ENCODE measurements around the gene MED9. TPM values are rescaled to one million over a fixed set of nuclear protein-coding genes. Genes with fewer than 3 reads are reported as not detected.

Gene MED9
- total and polyA plus RNA-seq, 2 of the 4 experiments (the other 2 are of a cell fraction), result 6.1 to 10.1 TPM

DNA sequence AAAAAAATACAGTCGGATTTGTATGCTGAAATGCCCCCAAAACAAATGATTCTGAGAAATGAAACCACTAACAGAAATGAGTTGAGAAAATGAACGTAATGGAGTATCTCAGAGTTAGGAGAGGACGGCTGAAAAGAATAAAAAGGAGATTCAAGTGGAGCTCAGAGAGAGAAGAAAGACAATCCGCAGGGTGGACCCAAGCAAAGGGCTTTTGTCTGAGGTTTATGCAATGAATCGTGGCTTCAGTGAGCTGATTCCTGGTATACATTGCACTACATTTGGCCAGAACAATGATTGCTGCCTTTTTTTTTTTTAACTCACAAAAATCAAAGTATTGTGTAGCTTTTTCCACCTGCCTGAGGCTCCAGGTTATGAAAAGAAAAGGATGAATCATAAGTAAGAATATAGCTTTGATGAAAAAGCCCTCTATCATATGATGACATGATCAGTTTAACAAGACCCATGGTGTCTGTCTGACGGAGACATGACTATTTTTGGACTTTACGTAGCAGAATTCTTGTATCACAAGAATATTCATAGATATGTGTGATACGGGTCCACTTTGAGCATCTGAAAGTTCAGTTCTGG lies 4.4 kb upstream of the MED9 start:
- Histone ChIP-seq H3K4ac (ENCODE audit: low read depth, low read length) (no peak overlapping the region), H3K14ac (replicated peaks; ENCODE audit: low read depth, low read length) (no peak overlapping the region), H2BK120ac (ENCODE audit: low read depth, low read length) (no peak overlapping the region), H3K56ac (ENCODE audit: extremely low read depth, insufficient read depth, low read length) (no peak overlapping the region), H3K27ac (ENCODE audit: insufficient read depth, low read length) (no peak overlapping the region), H3K4me3 (ENCODE audit: insufficient read depth, low read depth, low read length) (no peak overlapping the region), H3K23ac (ENCODE audit: low read depth, low read length) (no peak overlapping the region), H2BK20ac (ENCODE audit: low read depth, low read length) (no peak overlapping the region), H3K18ac (ENCODE audit: low read depth, low read length) (no peak overlapping the region), H2BK5ac (ENCODE audit: low read depth, low read length, poor library complexity, severe bottlenecking) (no peak overlapping the region), H3K27me3 (ENCODE audit: control insufficient read depth, insufficient read depth, low read length) (peaks cover 44% of the 10 kb centered on the region), H3K9ac (ENCODE audit: low read depth, low read length) (no peak overlapping the region), H4K5ac (ENCODE audit: low read depth, low read length) (no peak overlapping the region), H2AFZ (replicated peaks; ENCODE audit: low read length, poor library complexity) (no peak overlapping the region), H2AK5ac (ENCODE audit: low read depth, low read length) (no peak overlapping the region), H2BK15ac (ENCODE audit: low read depth, low read length) (no peak overlapping the region), H3K79me1 (ENCODE audit: low read depth in 1 of 2, low read length in 2 of 2) (peaks cover 6 to 7% of the 10 kb centered on the region in 2 experiments; a peak in 3 of 4 replicates), H3K9me1 (ENCODE audit: insufficient read depth, low read length) (no peaks in the 10 kb centered on the region), H3K36me3 (ENCODE audit: control insufficient read depth, insufficient read depth, low read length) (no peaks in the 10 kb centered on the region), H2AK9ac (replicated peaks; ENCODE audit: low read depth, low read length, poor library complexity) (no peak overlapping the region), H3K9me3 (ENCODE audit: control insufficient read depth, insufficient read depth, low read length) (no peaks in the 10 kb centered on the region), H4K20me1 (ENCODE audit: insufficient read depth, low read length) (no peaks in the 10 kb centered on the region), H4K91ac (ENCODE audit: insufficient read depth, low read depth, low read length) (no peak overlapping the region), H3K4me1 (ENCODE audit: control insufficient read depth, insufficient read depth, low read length) (peaks cover 3% of the 10 kb centered on the region), H3K4me2 (ENCODE audit: low read depth, low read length) (no peak overlapping the region), H4K8ac (ENCODE audit: low read depth in 2 of 2, low read length in 2 of 2) (no peak overlapping the region)
- ChIA-PET POLR2A (ENCODE audit: unreplicated experiment) (no interaction called here), CTCF (interaction anchor here (0.7 kb wide), 1 partner anchor 17 kb away, joined by 3 read pairs; no protein-coding TSS in a partner anchor)
- TF ChIP-seq FOS (IDR thresholded peaks at IDR 0.05; ENCODE audit: low read depth, low read length) (no peak), MXI1 (IDR thresholded peaks at IDR 0.05; ENCODE audit: borderline replicate concordance, low read depth, low read length) (no peak), RFX5 (IDR thresholded peaks at IDR 0.05; ENCODE audit: low read depth, low read length) (no peak), SMC3 (IDR thresholded peaks at IDR 0.05; ENCODE audit: low read depth, low read length) (no peak), CHD1 (IDR thresholded peaks at IDR 0.05; ENCODE audit: low read depth, low read length) (no peak), RCOR1 (IDR thresholded peaks at IDR 0.05; ENCODE audit: insufficient replicate concordance, low read length) (no peak)
- TF ChIP-seq, protein P1, sequence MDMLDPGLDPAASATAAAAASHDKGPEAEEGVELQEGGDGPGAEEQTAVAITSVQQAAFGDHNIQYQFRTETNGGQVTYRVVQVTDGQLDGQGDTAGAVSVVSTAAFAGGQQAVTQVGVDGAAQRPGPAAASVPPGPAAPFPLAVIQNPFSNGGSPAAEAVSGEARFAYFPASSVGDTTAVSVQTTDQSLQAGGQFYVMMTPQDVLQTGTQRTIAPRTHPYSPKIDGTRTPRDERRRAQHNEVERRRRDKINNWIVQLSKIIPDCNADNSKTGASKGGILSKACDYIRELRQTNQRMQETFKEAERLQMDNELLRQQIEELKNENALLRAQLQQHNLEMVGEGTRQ (IDR thresholded peaks at IDR 0.05; ENCODE audit: low read depth, low read length), result no peak
- TF ChIP-seq, protein P2, sequence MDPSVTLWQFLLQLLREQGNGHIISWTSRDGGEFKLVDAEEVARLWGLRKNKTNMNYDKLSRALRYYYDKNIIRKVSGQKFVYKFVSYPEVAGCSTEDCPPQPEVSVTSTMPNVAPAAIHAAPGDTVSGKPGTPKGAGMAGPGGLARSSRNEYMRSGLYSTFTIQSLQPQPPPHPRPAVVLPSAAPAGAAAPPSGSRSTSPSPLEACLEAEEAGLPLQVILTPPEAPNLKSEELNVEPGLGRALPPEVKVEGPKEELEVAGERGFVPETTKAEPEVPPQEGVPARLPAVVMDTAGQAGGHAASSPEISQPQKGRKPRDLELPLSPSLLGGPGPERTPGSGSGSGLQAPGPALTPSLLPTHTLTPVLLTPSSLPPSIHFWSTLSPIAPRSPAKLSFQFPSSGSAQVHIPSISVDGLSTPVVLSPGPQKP (IDR thresholded peaks at IDR 0.05; ENCODE audit: borderline replicate concordance, low read depth, low read length), result no peak
- no TSS peak for BruUV-seq (replicated peaks)
- dilution Hi-C loops (cut with HindIII; ENCODE audit: low sequenced_read_pairs, unreplicated experiment), result no loop called here
- in situ Hi-C loops (cut with MboI; ENCODE audit: low sequenced_read_pairs), result no loop called here
- no peak for ATAC-seq (ENCODE audit: low read depth)
- no peak for DNase-seq
- 80% methylated on average over 2 of the region's 8 CpGs; no CpG with 5 or more reads in 1 of the 2 experiments for WGBS, 2 experiments (ENCODE audit: extremely low coverage in 2 of 2, insufficient read length in 1 of 2)
- intact Hi-C loops (cut with micrococcal nuclease), result no loop called here
